Measurements from ENCODE around the gene UAP1L1. TPM values are rescaled to one million over a fixed set of nuclear protein-coding genes. Genes with fewer than 3 reads are reported as not detected.

Gene UAP1L1
- total RNA-seq, 2 experiments from 2014 or later, result 19.1 to 21.9 TPM

GRCh38 chr9:137085920-137086530, 8.7 kb downstream of the UAP1L1 start:
- peaks cover 44% of the 10 kb centered on the region for H3K4me1 Mint-ChIP-seq
- DNase-seq, result peak; percentile 31
- ChIA-PET CTCF (interaction anchor here (0.5 to 2.9 kb wide), 17 partner anchors 9 to 298 kb away, joined by 3 to 26 read pairs (median 4); partner anchors contain the start of genes AJM1, NPDC1, NRARP and UAP1L1), POLR2A (interaction anchor here (1.1 to 1.8 kb wide), 3 partner anchors 10 to 32 kb away, joined by 4 to 16 read pairs (median 5); partner anchors contain the start of gene SAPCD2)
- peaks cover 29% of the 10 kb centered on the region for H3K36me3 Mint-ChIP-seq (ENCODE audit: low read depth)
- H3K9me3 Mint-ChIP-seq, result no peaks in the 10 kb centered on the region
- H3K4me3 Mint-ChIP-seq, result peak overlapping the region; percentile 80
- peak overlapping the region; percentile 97 for H3K27ac Mint-ChIP-seq
- no peaks in the 10 kb centered on the region for H3K27me3 Mint-ChIP-seq

DNA sequence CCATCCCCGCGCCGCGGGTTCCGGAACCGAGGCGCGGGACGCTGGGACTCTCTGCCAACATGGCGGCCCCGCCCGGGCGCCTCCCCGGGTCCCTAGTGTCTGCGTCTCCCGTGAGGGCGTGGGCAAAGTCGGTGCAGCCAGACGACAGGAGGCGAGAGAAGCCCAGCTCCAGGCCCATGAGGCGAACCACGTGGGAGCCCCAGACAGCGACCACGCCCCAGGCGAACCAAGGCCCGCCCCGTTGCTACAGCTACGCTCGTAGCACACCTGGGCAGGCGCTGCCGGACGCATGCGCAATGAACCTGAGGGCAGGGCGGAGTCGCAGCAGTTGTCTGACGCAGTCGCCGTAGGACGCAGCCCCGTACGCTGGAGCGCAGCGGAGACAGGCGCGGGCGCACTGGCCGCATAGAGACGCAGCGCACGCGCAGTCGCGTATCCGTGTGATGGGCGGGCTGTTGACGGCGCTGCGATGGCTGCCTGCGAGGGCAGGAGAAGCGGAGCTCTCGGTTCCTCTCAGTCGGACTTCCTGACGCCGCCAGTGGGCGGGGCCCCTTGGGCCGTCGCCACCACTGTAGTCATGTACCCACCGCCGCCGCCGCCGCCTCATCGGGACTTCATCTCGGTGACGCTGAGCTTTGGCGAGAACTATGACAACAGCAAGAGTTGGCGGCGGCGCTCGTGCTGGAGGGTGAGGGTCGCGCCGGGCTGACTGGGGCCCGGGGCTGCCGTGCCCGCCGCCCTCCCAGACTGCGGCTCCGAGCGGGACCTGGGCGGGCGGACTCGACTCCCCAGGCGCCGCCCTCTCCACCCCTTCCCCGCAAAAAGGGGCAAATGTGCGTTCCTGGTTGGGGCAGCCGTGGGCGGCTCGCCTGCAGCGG, 9.5 kb downstream of the UAP1L1 start, which contains the start of gene MAN1B1:
TSS of gene MAN1B1 (plus strand) at position 455 of the 878 bp plus-strand sequence. CDS start at position 470, 15 bp downstream.
- Mint-ChIP-seq H3K9me3 (no peaks in the 10 kb centered on the region), H3K27me3 (no peaks in the 10 kb centered on the region), H3K27ac (peak within 1 kb of the TSS; percentile 97), H3K4me3 (peak within 1 kb of the TSS; percentile 85), H3K4me1 (peaks cover 44% of the 10 kb centered on the region), H3K36me3 (ENCODE audit: low read depth) (peaks cover 28% of the 10 kb centered on the region)
- DNase-seq, result peak; percentile 100
- ChIA-PET CTCF (interaction anchor here (0.6 to 2.9 kb wide), 24 partner anchors 9 to 1619 kb away, joined by 3 to 26 read pairs (median 3); partner anchors contain the start of genes AJM1, NPDC1, NRARP and SLC34A3), POLR2A (interaction anchor here (0.6 to 1.8 kb wide), 8 partner anchors 9 to 155 kb away, joined by 3 to 16 read pairs (median 4); partner anchors contain the start of genes SAPCD2 and TUBB4B)

DNA sequence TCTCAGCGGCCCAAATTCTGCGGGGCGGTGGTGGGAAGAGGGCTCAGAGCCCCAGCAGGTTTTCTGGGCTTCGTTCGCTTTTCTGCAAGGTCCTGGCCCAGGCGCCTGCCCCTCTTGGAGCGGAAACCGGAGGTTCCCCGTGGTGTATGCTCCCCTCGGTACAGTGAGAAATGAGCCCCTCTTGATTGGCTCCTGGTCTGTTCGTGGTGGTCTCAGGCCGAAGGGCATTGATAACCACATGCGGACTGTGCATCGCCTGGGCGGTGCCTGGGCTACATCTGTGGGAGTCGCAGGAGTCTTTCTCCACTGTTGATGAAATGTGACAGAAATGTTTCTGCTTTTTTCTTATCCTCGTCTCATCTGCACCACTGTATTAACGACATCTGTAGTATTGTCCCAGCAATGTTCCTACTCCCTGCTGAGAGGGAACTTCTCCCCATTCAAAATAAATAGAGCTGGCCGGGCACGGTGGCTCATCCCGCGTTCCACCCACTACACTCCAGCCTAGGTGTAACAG, 10.2 kb downstream of the UAP1L1 start:
- ChIA-PET CTCF (interaction anchor here (0.6 to 2.9 kb wide), 19 partner anchors 8 to 357 kb away, joined by 3 to 26 read pairs (median 5); partner anchors contain the start of genes AJM1, C8G, FBXW5 and NPDC1), POLR2A (interaction anchor here (0.6 to 1.8 kb wide), 4 partner anchors 17 to 153 kb away, joined by 3 to 16 read pairs (median 7); partner anchors contain the start of genes SAPCD2 and TUBB4B)
- Mint-ChIP-seq H3K4me3 (peak overlapping the region; percentile 85), H3K4me1 (peaks cover 44% of the 10 kb centered on the region), H3K27me3 (no peaks in the 10 kb centered on the region), H3K27ac (peak overlapping the region; percentile 91), H3K9me3 (no peaks in the 10 kb centered on the region), H3K36me3 (ENCODE audit: low read depth) (peaks cover 28% of the 10 kb centered on the region)
- DNase-seq, result no peak

GRCh38 chr9:137088121-137088520, 10.8 kb downstream of the UAP1L1 start:
- Mint-ChIP-seq H3K4me3 (peak overlapping the region; percentile 85), H3K36me3 (ENCODE audit: low read depth) (peaks cover 34% of the 10 kb centered on the region), H3K27ac (peak overlapping the region; percentile 91), H3K27me3 (no peaks in the 10 kb centered on the region), H3K4me1 (peaks cover 45% of the 10 kb centered on the region), H3K9me3 (no peaks in the 10 kb centered on the region)
- DNase-seq, result no peak
- ChIA-PET POLR2A (interaction anchor here (0.6 kb wide), 1 partner anchor 20 kb away, joined by 3 read pairs; no protein-coding TSS in a partner anchor), CTCF (interaction anchor here (0.6 to 2.9 kb wide), 9 partner anchors 7 to 358 kb away, joined by 3 to 26 read pairs (median 5); partner anchors contain the start of genes AJM1, C8G and FBXW5)

- H3K36me3 Mint-ChIP-seq (ENCODE audit: low read depth), result peaks cover 32% of the 10 kb centered on the region
- H3K27me3 Mint-ChIP-seq, result no peaks in the 10 kb centered on the region
- H3K27ac Mint-ChIP-seq, result peak overlapping the region; percentile 72
- no peak for DNase-seq
- POLR2A ChIA-PET, result no interaction called here
- no peak overlapping the region for H3K4me3 Mint-ChIP-seq
- CTCF ChIA-PET, result interaction anchor here (1.0 to 1.6 kb wide), 5 partner anchors 10 to 247 kb away, joined by 3 read pairs; partner anchors contain the start of genes AJM1 and UAP1L1
- no peaks in the 10 kb centered on the region for H3K9me3 Mint-ChIP-seq
- peaks cover 39% of the 10 kb centered on the region for H3K4me1 Mint-ChIP-seq
Observed at GRCh38 chr9:137089232-137089947, 12.1 kb downstream of the UAP1L1 start.

DNA sequence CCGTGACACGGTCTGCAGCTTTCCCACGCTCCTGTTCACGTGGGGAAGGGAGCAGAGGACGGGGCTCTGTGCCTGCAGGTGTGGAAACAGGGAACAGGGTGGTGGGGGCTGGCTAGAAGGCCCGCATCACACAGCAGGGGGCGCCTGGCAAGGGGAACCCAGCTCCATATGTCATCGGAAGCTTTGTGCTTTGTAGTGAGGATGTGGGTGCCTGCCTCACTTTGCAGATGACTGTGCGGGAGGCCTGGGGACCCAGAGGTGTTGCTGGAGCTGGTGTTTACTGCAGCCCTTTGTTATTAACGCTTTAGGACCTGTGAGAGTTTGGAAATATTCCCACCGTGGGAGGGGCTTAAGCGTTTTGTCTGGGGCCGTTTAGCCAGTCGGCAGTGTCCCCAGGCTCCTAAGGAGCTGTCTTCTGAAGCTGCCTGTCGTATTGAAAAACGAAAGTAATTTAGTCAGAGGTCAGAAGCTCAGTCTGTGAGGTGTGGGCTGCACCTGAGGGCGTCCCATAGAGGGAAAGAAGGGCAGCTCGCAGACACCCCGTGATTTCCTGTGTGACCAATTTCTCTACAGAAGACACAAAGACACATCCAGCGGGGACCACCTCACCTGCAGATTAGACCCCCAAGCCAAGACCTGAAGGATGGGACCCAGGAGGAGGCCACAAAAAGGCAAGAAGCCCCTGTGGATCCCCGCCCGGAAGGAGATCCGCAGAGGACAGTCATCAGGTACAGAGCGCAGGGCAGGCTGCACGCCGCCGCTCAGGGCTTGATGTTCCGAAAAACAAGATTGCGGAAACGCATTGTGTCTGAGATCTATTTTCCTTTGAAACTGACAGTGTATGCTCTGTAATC, 18.6 kb downstream of the UAP1L1 start:
- ChIA-PET CTCF (interaction anchor here (0.7 to 2.6 kb wide), 27 partner anchors 9 to 366 kb away, joined by 3 to 26 read pairs (median 4); partner anchors contain the start of genes MAN1B1, NELFB, NPDC1 and UAP1L1), POLR2A (interaction anchor here (0.7 to 1.3 kb wide), 6 partner anchors 9 to 145 kb away, joined by 3 to 7 read pairs (median 3); partner anchors contain the start of genes MAN1B1 and TUBB4B)

GRCh38 chr9:137096785-137097546, 19.6 kb downstream of the UAP1L1 start:
- Mint-ChIP-seq H3K27ac (peak overlapping the region; percentile 96), H3K36me3 (ENCODE audit: low read depth) (peaks cover 42% of the 10 kb centered on the region), H3K4me1 (peaks cover 21% of the 10 kb centered on the region), H3K4me3 (peak overlapping the region; percentile 75), H3K27me3 (no peaks in the 10 kb centered on the region), H3K9me3 (no peaks in the 10 kb centered on the region)
- ChIA-PET POLR2A (interaction anchor here (0.7 kb wide), 1 partner anchor 27 kb away, joined by 3 read pairs; no protein-coding TSS in a partner anchor), CTCF (interaction anchor here (1.0 to 2.6 kb wide), 6 partner anchors 35 to 140 kb away, joined by 3 to 9 read pairs (median 4); partner anchors contain the start of gene NPDC1)
- no peak for DNase-seq

More for the DNA sequence above, 18.6 kb downstream of the UAP1L1 start:
- no peaks in the 10 kb centered on the region for H3K9me3 Mint-ChIP-seq
- H3K36me3 Mint-ChIP-seq (ENCODE audit: low read depth), result peaks cover 46% of the 10 kb centered on the region
- peak overlapping the region; percentile 75 for H3K4me3 Mint-ChIP-seq
- H3K27ac Mint-ChIP-seq, result peak overlapping the region; percentile 96
- H3K4me1 Mint-ChIP-seq, result peaks cover 21% of the 10 kb centered on the region
- DNase-seq, result peak; percentile 92
- H3K27me3 Mint-ChIP-seq, result no peaks in the 10 kb centered on the region

DNA sequence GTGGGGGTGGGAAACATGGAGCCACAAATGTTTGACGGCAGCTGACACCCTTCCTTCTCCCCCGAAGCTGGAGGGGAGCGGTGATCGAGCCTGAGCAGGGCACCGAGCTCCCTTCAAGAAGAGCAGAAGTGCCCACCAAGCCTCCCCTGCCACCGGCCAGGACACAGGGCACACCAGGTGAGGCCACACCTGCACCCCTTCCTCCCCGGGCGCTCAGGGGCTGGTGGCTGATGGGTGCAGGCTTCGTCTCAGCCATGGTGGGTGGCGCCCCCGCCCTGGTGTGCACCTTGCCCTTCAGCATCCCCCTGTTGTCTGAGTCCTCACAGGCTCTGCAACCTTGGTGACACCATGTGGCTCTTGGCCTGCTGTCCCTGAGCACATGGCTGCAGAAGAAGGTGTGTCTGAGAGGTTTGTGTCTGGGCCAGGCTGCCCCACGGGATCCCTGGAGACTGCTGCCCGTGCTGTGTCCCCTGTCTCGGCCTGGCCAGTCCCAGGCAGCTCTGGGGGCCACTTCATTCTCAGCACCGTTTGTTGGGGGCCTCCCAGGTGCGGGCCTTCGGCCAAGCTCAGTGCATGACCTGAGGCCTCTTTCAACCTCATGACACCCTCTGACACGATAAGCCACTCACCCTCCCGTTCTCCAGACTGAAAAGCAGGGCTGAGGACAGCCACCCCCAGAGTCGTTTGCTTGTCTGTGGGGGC, 20.6 kb downstream of the UAP1L1 start:
- Mint-ChIP-seq H3K4me1 (peaks cover 20% of the 10 kb centered on the region), H3K9me3 (no peaks in the 10 kb centered on the region), H3K27me3 (no peaks in the 10 kb centered on the region), H3K4me3 (no peak overlapping the region), H3K27ac (peak overlapping the region; percentile 50), H3K36me3 (ENCODE audit: low read depth) (peaks cover 35% of the 10 kb centered on the region)
- no peak for DNase-seq
- CTCF ChIA-PET, result interaction anchor here (1.0 to 2.6 kb wide), 2 partner anchors 34 to 51 kb away, joined by 4 to 8 read pairs; partner anchors contain the start of gene NPDC1
- POLR2A ChIA-PET, result no interaction called here

GRCh38 chr9:137099231-137099630, 21.9 kb downstream of the UAP1L1 start:
- ChIA-PET CTCF (interaction anchor here (0.7 to 1.0 kb wide), 2 partner anchors 9 to 20 kb away, joined by 3 read pairs; no protein-coding TSS in a partner anchor), POLR2A (no interaction called here)
- Mint-ChIP-seq H3K9me3 (no peaks in the 10 kb centered on the region), H3K36me3 (ENCODE audit: low read depth) (peaks cover 31% of the 10 kb centered on the region), H3K27ac (no peak overlapping the region), H3K4me1 (peaks cover 19% of the 10 kb centered on the region), H3K27me3 (no peaks in the 10 kb centered on the region), H3K4me3 (no peak overlapping the region)
- DNase-seq, result no peak
